T-helper 22 cell (primary cell): ENCODE results near the gene KASH5.
"Not testable (repeated sequence)": the region's sequence is repeated elsewhere in the genome, so short reads cannot be mapped to it uniquely, and the experiment has no call there.

Experiments used
- DNase-seq: peaks from one replicate; pipeline ENCODE4 v3.0.0-alpha.2; 2020; ENCODE audit warnings: low read depth

Gene KASH5

DNA sequence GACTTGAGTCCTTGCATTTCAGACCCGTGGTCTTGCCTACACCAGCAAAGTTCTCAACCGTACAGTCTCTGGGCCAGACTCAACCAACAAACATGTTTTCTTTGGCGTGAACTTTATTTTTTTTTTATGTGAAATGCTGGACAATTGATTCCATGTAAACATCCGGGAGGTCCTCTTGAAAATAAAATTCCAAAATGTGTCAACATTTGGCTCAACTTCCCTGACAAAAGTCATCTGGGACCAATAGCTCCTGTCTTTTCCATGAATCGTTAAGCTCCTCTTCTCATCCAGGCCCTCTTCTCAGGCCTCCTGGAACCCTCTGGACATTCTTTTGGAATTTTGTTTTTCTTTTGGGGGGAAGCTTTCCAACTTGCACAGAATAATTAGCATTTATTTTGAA is 67.7 kb downstream of the KASH5 start:
- no peak for DNase-seq

DNA sequence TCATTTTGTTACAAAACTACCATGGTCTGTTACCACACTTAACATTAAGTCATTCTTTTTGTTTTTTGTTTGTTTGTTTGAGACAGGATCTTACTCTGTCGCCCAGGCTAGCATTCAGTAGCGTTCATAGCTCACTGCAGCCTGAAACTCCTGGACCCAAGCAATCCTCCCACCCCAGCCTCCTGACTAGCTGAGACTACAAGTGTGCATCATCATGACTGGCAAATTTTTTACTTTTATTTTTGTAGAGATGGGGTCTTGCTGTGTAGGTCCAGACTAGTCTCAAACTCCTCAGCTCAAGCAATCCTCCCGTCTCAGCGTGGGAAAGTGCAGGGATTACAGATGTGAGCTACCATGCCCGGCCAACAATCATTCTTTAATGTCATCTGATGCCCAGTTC is 68.3 kb downstream of the KASH5 start:
- no peak for DNase-seq

DNA sequence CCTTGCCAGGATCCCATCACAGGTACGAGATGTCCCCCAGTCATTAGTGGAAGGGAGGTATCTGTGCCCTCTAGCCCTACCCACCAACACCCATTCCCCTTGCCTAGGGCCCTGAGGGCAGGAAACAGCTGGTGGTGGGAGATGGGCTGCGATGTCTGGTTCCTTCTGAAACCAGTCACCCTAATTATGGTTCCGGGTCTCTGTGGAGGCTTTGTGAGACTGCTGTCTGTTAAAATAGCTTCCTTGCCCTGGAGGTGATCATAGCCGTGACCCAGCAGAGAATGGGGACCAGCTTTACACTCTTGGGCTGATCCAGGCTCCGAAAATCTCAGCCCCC is 70.5 kb downstream of the KASH5 start:
- no peak for DNase-seq

DNA sequence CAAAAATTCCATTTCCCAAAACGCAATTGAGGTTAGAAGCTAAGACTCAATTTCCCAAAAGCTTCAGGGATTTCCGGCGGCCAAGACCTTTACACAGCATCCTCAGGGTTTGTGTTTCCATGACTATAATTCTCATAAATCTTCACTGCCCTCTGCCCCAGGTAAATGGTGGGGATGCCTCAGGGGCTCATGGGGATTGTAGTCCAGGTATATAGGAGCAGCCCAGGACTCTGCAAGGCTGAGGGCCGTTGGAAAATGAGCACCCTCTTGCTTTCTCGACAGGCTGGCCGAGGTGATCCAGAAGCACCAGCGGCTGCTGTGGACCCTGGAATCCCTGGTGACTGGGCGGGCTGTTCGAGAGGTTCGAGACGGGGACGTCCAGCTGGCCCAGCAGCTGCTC is 71.3 kb downstream of the KASH5 start:
- DNase-seq: no peak

DNA sequence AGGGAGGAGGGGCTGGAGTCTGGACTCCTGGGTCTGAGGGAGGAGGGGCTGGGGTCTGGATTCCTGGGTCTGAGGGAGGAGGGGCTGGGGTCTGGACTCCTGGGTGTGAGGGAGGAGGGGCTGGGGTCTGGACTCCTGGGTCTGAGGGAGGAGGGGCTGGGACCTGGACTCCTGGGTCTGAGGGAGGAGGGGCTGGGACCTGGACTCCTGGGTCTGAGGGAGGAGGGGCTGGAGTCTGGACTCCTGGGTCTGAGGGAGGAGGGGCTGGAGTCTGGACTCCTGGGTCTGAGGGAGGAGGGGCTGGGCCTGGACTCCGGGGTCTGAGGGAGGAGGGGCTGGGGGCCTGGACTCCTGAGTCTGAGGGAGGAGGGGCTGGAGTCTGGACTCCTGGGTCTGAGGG is 73.1 kb downstream of the KASH5 start:
- DNase-seq: not testable (repeated sequence)

DNA sequence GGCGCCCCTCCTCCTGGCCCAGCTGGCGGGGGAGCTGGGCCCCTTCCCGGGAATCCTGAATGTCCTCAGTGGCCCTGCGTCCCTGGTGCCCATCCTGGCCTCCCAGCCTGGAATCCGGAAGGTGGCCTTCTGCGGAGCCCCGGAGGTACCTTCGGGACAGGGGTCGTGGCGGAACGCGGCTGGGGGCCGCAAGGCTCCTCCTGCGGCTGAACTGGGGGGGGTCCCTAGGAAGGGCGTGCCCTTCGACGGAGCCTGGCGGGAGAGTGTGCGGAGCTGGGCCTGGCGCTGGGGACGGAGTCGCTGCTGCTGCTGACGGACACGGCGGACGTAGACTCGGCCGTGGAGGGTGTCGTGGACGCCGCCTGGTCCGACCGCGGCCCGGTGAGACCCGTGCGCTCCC is 73.6 kb downstream of the KASH5 start:
- no peak for DNase-seq

DNA sequence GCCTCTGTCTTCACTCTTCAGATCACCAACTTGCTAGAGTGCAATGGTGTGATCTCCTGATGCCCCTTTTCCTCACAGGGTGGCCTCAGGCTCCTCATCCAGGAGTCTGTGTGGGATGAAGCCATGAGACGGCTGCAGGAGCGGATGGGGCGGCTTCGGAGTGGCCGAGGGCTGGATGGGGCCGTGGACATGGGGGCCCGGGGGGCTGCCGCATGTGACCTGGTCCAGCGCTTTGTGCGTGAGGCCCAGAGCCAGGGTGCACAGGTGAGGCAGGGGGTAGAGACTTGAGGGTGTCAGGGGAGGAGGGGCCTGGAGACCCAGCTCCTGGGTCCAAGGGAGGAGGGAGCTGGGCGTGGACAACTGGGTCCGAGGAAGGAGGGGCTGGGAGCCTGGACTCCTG is 74.4 kb downstream of the KASH5 start:
- no peak for DNase-seq

DNA sequence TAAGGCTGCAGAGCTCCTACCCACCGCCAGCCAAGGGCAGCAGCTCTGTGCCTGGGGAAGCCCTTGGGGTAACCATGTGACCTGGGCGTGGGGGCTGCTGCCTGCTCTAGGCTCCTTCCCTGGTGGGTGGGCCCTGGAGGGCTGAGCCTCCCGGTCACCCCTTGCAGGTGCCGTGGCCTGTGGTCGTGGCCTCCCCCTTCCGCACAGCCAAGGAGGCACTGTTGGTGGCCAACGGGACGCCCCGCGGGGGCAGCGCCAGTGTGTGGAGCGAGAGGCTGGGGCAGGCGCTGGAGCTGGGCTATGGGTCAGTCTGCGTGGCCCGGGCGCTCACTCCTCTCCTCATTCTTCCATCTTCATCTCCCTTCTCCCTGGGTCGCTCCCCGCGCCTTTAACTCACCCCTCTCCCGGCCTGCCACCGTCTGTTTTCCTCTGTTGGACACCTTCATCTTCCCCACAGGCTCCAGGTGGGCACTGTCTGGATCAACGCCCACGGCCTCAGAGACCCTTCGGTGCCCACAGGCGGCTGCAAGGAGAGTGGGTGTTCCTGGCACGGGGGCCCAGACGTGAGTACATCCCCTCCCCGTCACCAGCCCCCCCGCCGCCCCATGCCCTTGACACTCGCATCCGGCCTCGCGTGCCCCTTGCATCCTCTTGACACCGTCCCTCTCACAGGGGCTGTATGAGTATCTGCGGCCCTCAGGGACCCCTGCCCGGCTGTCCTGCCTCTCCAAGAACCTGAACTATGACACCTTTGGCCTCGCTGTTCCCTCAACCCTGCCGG is 76.1 kb downstream of the KASH5 start:
- DNase-seq: no peak

DNA sequence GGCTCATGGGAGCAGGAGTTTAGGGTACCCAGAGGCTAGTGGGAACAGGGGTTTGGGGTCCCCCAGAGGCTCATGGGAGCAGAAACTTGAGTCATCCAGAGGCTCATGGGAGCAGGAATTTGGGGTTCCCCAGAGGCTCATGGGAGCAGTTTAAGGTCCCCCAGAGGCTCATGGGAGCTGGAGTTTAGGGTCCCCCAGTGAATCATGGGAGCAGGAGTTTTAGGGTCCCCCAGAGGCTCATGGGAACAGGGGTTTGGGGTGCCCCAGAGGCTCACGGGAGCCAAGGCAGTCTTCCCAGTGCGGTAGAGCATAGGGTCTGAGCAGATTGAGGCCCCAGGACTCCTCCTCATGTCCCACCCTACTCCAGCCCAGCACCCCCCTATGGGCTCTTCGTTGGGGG is 77.3 kb downstream of the KASH5 start:
- no peak for DNase-seq
